Endothelial cell of umbilical vein (primary cell): ENCODE measurements around the gene PPARD. TPM values are rescaled to one million over a fixed set of nuclear protein-coding genes. Genes with fewer than 3 reads are reported as not detected.
A peak's percentile ranks its signal among the peaks of the same experiment; 100 is the strongest.

Experiments used
- BruUV-seq: library from RNA; stranded (reverse); fragments of 400-500 nt; replicated peaks from 2 replicates; lab custom pipeline; 2021; lab: Mats Ljungman, UMichigan
- CTCF ChIA-PET: fragments of 300-600, 350-600 bp; sonication (Branson Sonifier 250); formaldehyde crosslinking; loops from one replicate; lab custom pipeline; 2021; ENCODE audit warnings: antibody characterized with exemption, inconsistent platforms; lab: Charles Lee
- POLR2A ChIA-PET: fragments of 300-600, 350-600 bp; sonication (Branson Sonifier 250); formaldehyde crosslinking; loops from one replicate; lab custom pipeline; 2021; ENCODE audit warnings: antibody characterized with exemption, inconsistent platforms; lab: Charles Lee
- DNase-seq: peaks from one replicate; pipeline ENCODE4 v3.0.0-alpha.2; 2011; ENCODE audit warnings: low read depth, low spot score
- FAIRE-seq: peaks from 2 replicates; lab custom pipeline; 2011; peaks lifted over from hg19 to GRCh38; lab: Jason Lieb, UNC
- H2AFZ ChIP-seq: 2 replicates; pipeline ENCODE4 v1.6.0; 2012; ENCODE audit warnings: low read depth, low read length, control low read depth, inconsistent platforms
- H3K27ac ChIP-seq: 2 replicates; pipeline ENCODE4 v1.5.1; 2011; ENCODE audit warnings: low read depth, mild to moderate bottlenecking, control low read depth, low read length, moderate library complexity; ENCODE audit not compliant: insufficient read depth
- H3K27me3 ChIP-seq, 2 experiments: 2 replicates each; pipeline versions ENCODE4 v1.6.0 to v1.6.1; 2011; ENCODE audit warnings: low read length in 2 of 2, mixed read lengths in 1 of 2; ENCODE audit not compliant: control insufficient read depth in 2 of 2, insufficient read depth in 2 of 2
- H3K36me3 ChIP-seq, 2 experiments: 2 replicates in 1 of 2; 3 replicates in 1 of 2; pipeline ENCODE4 v1.5.1; 2011; ENCODE audit warnings: low read length in 2 of 2, mild to moderate bottlenecking in 1 of 2, moderate library complexity in 1 of 2; ENCODE audit not compliant: control insufficient read depth in 2 of 2, insufficient read depth in 2 of 2; ENCODE audit errors: extremely low read depth in 1 of 2
- H3K4me1 ChIP-seq: 3 replicates; pipeline ENCODE4 v1.5.1; 2011; ENCODE audit warnings: mild to moderate bottlenecking, low read length; ENCODE audit not compliant: control insufficient read depth, insufficient read depth; ENCODE audit errors: extremely low read depth
- H3K4me2 ChIP-seq: 2 replicates; pipeline ENCODE4 v1.6.1; 2011; ENCODE audit warnings: low read length, control low read depth, mixed read lengths; ENCODE audit not compliant: insufficient read depth
- H3K4me3 ChIP-seq, 3 experiments: fragments of 200-600 bp in 1 of 3; sonication (generic), shearing (Covaris generic) in 1 of 3; replicated peaks in 1 of 3; 2 replicates each; pipeline ENCODE4 v1.5.1; 2011 to 2016; ENCODE audit warnings: control low read depth in 3 of 3, low read length in 3 of 3, mild to moderate bottlenecking in 2 of 3, inconsistent platforms in 1 of 3, low read depth in 1 of 3, moderate library complexity in 1 of 3; ENCODE audit not compliant: insufficient read depth in 1 of 3
- H3K79me2 ChIP-seq: 2 replicates; pipeline ENCODE4 v1.6.0; 2012; ENCODE audit warnings: low read length, inconsistent platforms; ENCODE audit not compliant: control insufficient read depth, insufficient read depth
- H3K9ac ChIP-seq: replicated peaks from 2 replicates; pipeline ENCODE3; 2011; ENCODE audit warnings: low read length, control low read depth; ENCODE audit not compliant: insufficient read depth; ENCODE audit errors: extremely low read depth
- H3K9me1 ChIP-seq: replicated peaks from 3 replicates; pipeline ENCODE4 v1.6.0; 2011; ENCODE audit warnings: mild to moderate bottlenecking, low read length; ENCODE audit not compliant: control insufficient read depth, insufficient read depth; ENCODE audit errors: extremely low read depth
- H3K9me3 ChIP-seq: replicated peaks from 2 replicates; pipeline ENCODE4 v1.5.1; 2012; ENCODE audit warnings: low read length, inconsistent platforms; ENCODE audit not compliant: control insufficient read depth, insufficient read depth
- H4K20me1 ChIP-seq: replicated peaks from 2 replicates; pipeline ENCODE3; 2011; ENCODE audit warnings: mild to moderate bottlenecking, low read length; ENCODE audit not compliant: control insufficient read depth, insufficient read depth; ENCODE audit errors: extremely low read depth
- EZH2 ChIP-seq: IDR thresholded peaks from 2 replicates; pipeline ENCODE4 v1.6.1; 2012; ENCODE audit warnings: borderline replicate concordance, low read depth, mild to moderate bottlenecking, moderate library complexity, low read length, inconsistent platforms; ENCODE audit not compliant: severe bottlenecking
- GATA2 ChIP-seq: IDR thresholded peaks from 2 replicates; pipeline ENCODE4 v1.7.0; 2011; ENCODE audit warnings: low read depth, mild to moderate bottlenecking, moderate library complexity, mixed read lengths, low read length; ENCODE audit not compliant: insufficient read length, insufficient read depth
- JUN ChIP-seq: IDR thresholded peaks from 2 replicates; pipeline ENCODE4 v1.6.1; 2011; ENCODE audit warnings: borderline replicate concordance, low read depth; ENCODE audit not compliant: insufficient read length, insufficient read depth
- dilution Hi-C: fragments of 300-500 bp; cut with MboI; formaldehyde crosslinking; loops from one replicate; pipeline ENCODE4 v1.15.0; 2019; ENCODE audit warnings: low sequenced_read_pairs; ENCODE audit not compliant: extremely low pct_ligation_motif_present
- intact Hi-C: fragments of 100-400 bp; cut with micrococcal nuclease; formaldehyde crosslinking; loops from one replicate; pipeline ENCODE4 v1.10.0; 2022
- polyA plus RNA-seq, 4 experiments: library from polyadenylated mRNA; depleted of rRNA in 3 of 4; stranded (reverse) in 3 of 4; unstranded in 1 of 4; fragments of >200 nt; gene quantifications; 2 replicates each; pipeline versions ENCODE4 v1.2.1 to v1.2.3, GENCODE V29; 2011 to 2012; ENCODE audit warnings: missing spikeins in 1 of 4
- total RNA-seq: library from RNA; stranded (reverse); gene quantifications from 2 replicates; pipeline ENCODE4 v1.2.3, GENCODE V29; 2021
- TF ChIP-seq, protein P1 (sequence below): IDR thresholded peaks from 2 replicates; pipeline ENCODE4 v1.6.1; 2011; ENCODE audit not compliant: insufficient read depth, insufficient read length
- TF ChIP-seq, protein P2 (sequence below), 2 donors: IDR thresholded peaks; 1 replicate in 1 of 2; 2 replicates in 1 of 2; pipeline ENCODE4 v1.5.1; 2011; ENCODE audit warnings: low read length in 2 of 2, mild to moderate bottlenecking in 2 of 2, moderate library complexity in 2 of 2, control low read depth in 1 of 2, inconsistent platforms in 1 of 2, low read depth in 1 of 2; ENCODE audit not compliant: insufficient read depth in 1 of 2; ENCODE audit errors: extremely low read depth in 1 of 2

PPARD gene
- total and polyA plus RNA-seq, 2 donors (not counting 3 experiments of a cell fraction or from before 2014, with no cell fraction given): 23.4 to 29.2 TPM

DNA sequence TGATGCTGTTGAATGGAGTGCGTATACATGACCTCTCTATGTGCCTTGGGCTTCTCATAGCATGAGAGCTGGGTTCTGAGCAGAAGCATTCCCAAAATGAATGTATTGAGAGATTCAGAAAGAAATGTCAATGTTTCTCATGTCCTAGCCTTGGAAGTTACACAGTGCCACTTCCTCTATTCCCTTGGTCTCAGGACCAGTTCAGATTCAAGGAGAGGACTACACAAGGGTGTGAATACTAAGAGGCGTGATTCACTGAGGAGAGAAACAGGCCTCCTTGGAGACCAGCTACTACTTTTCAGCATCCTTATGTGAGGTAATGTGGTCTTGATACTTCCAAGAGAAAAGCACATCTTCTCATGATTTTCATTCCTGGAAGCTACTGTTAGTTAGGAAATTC, 10.4 kb downstream of the PPARD start:
- CTCF ChIA-PET: interaction anchor here (1.4 kb wide), 1 partner anchor 97 kb away, joined by 4 read pairs; no protein-coding TSS in a partner anchor
- dilution Hi-C loops: no loop called here
- Histone ChIP-seq H3K27ac (no peak overlapping the region), H3K4me1 (no peaks in the 10 kb centered on the region), H3K36me3 (peaks cover 3 to 8% of the 10 kb centered on the region in 2 experiments), H3K9ac (no peak overlapping the region), H3K27me3 (no peaks in the 10 kb centered on the region), H3K79me2 (no peaks in the 10 kb centered on the region), H2AFZ (no peak overlapping the region), H4K20me1 (no peaks in the 10 kb centered on the region), H3K4me2 (no peak overlapping the region), H3K9me1 (no peaks in the 10 kb centered on the region), H3K9me3 (no peaks in the 10 kb centered on the region), H3K4me3 (no peak overlapping the region)
- TF ChIP-seq GATA2 (no peak), JUN (no peak)
- no peak for FAIRE-seq
- POLR2A ChIA-PET: no interaction called here
- DNase-seq: no peak
- intact Hi-C loops: no loop called here
- BruUV-seq: no TSS peak

DNA sequence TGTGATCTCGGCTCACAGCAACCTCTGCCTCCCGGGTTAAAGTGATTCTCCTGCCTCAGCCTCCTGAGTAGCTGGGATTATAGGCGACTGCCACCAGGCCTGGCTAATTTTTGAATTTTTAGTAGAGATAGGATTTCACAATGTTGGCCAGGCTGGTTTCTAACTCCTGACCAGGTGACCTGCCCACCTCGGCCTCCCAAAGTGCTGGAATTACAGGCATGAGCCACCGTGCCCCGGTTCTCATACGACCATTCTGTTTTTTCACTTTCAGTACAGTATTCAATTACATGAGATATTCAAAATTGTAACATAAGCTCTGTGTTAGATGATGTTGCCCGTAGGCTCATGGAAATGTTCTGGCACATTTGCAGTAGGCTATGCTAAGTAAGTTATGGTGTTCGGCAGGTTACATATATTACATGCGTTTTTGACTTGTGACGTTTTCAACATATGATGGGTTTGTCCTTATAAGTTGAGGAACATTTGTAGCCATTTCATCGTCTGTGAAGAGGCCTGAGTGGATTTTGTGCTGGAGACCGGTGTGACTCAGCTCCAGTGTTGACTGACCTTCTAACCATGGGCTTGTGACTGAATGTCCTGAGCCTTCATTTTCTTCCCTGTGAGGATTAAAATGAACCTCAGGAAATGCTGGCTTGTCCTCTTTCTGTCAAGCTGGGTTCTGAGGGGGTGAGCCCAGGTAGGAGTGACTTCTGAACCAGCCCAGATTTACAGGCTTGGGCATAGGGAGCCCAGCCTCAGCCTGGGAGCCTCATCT, 12.2 kb downstream of the PPARD start:
- H3K4me1 ChIP-seq: no peaks in the 10 kb centered on the region
- BruUV-seq: no TSS peak
- H2AFZ ChIP-seq: no peak overlapping the region
- no peaks in the 10 kb centered on the region for H3K9me3 ChIP-seq
- H3K9ac ChIP-seq: no peak overlapping the region
- dilution Hi-C loops: no loop called here
- POLR2A ChIA-PET: no interaction called here
- H3K27me3 ChIP-seq: no peaks in the 10 kb centered on the region
- no peak overlapping the region for H3K27ac ChIP-seq
- no peaks in the 10 kb centered on the region for H3K9me1 ChIP-seq
- FAIRE-seq: peak; percentile 63
- H3K4me2 ChIP-seq: no peak overlapping the region
- H3K4me3 ChIP-seq: no peak overlapping the region
- no peaks in the 10 kb centered on the region for H3K79me2 ChIP-seq
- peaks cover 0 to 8% of the 10 kb centered on the region in 2 experiments for H3K36me3 ChIP-seq
- CTCF ChIA-PET: interaction anchor here (1.0 to 1.7 kb wide), 2 partner anchors 11 to 95 kb away, joined by 3 to 9 read pairs; no protein-coding TSS in a partner anchor
- TF ChIP-seq, protein P1, sequence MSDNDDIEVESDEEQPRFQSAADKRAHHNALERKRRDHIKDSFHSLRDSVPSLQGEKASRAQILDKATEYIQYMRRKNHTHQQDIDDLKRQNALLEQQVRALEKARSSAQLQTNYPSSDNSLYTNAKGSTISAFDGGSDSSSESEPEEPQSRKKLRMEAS: no peak
- TF ChIP-seq, protein P2, sequence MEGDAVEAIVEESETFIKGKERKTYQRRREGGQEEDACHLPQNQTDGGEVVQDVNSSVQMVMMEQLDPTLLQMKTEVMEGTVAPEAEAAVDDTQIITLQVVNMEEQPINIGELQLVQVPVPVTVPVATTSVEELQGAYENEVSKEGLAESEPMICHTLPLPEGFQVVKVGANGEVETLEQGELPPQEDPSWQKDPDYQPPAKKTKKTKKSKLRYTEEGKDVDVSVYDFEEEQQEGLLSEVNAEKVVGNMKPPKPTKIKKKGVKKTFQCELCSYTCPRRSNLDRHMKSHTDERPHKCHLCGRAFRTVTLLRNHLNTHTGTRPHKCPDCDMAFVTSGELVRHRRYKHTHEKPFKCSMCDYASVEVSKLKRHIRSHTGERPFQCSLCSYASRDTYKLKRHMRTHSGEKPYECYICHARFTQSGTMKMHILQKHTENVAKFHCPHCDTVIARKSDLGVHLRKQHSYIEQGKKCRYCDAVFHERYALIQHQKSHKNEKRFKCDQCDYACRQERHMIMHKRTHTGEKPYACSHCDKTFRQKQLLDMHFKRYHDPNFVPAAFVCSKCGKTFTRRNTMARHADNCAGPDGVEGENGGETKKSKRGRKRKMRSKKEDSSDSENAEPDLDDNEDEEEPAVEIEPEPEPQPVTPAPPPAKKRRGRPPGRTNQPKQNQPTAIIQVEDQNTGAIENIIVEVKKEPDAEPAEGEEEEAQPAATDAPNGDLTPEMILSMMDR (IDR thresholded peaks at IDR 0.05; ENCODE audit: extremely low read depth in 1 of 2, insufficient read depth in 1 of 2, low read depth in 1 of 2, low read length in 2 of 2): no peak
- TF ChIP-seq EZH2 (no peak), GATA2 (no peak)
- DNase-seq: no peak
- intact Hi-C loops: no loop called here
- no peaks in the 10 kb centered on the region for H4K20me1 ChIP-seq
